ENCODE results near the gene PLD1. TPM values are rescaled to one million over a fixed set of nuclear protein-coding genes. Genes with fewer than 3 reads are reported as not detected.

Gene PLD1
- polyA plus RNA-seq, 1 donor = 15.7 TPM

DNA sequence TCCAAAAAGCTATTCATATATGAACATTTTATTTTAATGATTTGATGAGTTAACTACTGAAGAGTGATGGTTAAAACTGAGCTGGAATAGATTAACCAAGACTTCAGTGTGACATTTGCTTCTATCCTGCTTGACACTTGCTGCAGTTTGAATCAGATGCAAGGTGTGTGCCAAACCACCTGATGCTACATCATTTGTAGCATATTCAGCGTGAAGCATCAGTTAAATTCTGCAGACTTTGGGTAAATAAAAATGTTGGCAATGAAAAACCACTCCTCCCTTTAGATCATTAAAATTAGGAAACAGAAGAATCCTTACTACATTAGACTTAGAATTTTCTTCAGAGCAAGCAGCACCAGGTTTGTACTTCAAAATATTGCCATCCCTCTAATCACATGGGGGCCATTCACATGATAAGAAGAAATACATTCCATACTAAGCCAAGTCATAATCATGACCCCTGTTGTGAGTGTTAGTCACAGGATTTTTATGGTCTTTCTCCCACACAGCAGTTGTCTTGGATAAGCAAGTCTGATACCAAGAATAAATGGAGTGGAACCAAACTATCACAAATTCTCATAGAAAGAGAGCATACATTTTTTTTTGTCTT is 189.4 kb downstream of the PLD1 start:
- DNase-seq = no peak

DNA sequence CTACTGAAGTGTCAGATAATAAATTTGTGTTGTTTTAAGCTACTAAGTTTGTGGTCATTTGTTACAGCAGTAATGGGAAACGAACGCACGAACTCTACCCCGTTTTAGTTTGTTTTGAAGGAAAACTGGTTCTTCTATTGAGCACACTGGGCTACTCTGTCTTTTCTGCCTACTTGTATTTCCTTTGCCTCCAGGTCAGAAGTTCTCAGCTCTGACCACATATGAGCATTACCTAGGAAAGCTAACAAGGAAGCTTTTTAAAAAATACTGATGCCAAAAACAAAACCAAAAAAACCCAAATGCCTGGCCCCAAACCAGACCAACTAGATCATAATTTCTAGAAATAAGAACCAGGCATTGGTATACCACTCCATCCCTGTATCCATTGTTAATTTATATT is 193.5 kb downstream of the PLD1 start:
- no peak for DNase-seq

DNA sequence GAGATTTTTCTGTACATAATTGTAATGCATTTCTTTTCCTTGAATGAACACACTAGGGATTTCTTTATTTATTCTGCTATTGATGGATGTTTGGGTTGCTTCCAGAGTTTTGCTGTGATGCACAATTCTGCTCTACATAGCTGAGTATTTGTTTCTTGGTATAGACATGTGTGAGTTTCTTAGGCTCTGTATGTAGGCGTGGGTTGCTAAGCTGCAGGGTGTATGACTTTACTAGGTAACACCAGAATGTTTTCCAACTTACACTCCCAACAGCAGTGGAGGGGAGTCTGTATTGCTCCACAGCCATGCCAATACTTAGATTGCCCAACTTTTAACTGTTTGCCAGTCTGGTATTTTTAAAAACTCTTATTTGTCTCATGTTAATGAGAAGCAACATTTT is 194.6 kb downstream of the PLD1 start:
- no peak for DNase-seq

DNA sequence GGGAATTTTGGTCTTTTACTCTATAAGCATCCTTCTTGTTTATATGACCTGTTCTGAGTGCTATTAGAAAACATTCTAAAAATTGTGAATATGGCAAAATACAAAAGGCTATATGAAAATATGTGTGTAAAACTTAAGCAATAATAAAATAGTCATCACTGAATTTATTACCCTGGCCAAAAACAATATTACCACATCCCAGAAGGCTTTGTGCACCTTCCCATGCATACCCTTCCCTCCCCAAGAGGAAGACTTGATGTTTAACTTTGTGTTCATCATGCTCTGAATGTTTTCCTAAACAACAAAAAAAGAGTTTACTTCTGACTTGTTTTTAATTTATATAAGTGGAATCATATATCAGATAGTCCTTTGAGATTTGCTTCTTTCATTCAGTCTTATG is 195.0 kb downstream of the PLD1 start:
- DNase-seq = no peak

DNA sequence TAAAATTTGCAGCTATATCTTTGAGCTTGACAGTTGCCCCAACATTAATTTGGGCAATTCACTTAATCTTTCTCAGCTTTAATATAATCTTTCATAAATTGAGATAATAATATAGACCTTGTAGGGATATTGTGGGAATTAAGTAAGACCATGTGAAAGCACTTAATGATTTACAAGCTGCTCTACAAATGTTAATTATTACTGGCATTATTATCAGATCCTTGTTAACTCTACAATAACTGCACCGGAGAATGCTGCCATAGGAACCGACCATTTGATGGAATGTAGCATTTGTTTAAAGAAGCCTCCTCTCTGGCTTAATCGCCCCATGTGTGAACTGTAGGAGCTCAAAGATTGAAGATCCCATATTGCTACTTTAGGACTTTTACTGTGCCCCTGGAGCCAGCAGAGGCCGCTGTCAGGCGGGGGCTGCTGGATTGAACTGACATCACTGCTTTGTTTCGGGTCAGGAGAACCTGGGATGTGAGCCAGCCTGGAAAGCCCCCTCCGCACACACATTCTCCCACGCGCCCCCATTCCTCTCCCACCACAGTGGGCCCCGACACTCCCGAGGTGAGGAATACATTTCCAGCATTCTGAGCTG is 195.9 kb downstream of the PLD1 start:
- peak; percentile 28 for DNase-seq

DNA sequence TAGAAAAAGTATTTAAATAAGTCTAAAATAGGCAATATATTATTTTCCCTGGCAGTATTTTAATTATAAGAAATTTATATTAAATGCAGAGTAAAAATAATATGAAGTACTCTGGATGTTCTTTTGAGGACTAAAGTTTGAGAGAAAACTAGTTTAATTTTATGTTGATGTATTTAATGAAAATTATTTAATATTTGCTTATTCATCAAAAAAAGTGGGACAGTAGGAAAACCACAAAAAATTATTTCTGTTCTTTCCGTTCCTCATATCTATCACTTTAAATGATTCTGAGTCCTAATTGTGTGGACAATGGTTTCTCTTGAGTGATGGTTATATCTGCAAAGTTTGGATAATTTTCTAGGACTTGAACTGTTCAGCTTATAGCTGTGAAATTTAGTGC is 202.8 kb downstream of the PLD1 start:
- DNase-seq = no peak

DNA sequence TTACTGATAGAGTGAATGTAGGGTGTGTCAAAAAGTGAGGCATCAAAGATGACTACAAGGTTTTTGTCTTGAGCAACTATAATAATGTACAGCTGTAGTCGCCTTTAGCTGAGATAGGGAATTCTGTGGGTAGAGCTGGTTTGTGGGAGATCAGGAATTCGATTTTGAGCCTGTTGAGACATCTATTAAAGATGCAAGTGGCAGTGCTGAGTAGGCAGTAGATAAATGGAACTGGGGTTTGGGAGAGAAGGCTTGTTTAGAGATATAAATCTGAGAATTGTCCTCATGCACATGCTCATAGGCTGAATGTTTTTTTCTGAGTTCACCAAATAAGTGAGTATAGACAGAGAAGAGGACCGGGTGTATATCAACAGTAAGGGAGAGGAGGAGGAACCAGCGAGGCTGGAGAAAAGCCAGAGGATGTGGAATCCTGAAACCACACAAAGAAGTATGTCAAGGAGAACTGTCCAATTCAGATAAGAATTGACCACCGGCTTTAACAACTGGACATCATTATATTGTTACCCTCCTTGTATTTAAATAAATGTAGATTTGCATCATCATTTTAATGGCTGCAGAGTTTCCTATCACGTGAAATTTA is 204.0 kb downstream of the PLD1 start:
- DNase-seq = no peak

DNA sequence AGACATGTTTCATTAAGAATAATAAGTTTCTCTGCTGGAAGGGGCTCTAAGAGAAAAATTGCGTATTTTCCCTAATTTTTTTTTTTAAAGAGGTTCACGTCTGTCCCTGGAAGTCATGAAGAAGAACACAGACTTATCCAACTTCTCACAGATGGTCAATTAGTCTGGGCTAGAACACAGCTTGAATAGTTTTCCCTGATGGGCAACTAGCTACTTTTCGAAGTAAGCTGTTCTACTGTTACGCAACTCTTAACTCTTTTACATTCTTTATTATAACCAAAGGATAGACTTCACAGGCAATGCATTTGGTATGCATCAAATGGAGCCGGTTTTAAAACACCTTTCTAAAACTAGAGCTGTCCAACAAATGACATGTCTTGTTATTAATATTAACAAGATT is 205.9 kb downstream of the PLD1 start:
- DNase-seq = no peak

DNA sequence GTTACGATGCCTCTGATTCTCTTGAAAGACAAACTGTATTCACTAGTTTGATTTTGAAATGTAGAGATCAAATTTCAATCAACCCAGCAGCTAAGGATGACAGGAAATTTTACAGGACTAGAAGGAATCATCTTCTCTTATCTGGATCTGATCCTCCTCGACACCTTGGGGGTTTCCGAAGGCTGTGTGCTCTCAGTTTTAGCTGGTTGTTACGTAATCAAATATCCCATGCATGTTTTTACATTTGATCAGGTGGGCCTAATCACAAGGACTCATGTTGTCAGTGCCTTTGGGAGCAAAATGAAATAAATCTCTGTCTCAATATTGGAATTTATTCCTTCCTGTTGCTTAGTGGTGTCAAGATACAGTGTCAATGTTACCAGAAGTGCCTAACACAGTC is 208.2 kb downstream of the PLD1 start:
- DNase-seq = no peak

DNA sequence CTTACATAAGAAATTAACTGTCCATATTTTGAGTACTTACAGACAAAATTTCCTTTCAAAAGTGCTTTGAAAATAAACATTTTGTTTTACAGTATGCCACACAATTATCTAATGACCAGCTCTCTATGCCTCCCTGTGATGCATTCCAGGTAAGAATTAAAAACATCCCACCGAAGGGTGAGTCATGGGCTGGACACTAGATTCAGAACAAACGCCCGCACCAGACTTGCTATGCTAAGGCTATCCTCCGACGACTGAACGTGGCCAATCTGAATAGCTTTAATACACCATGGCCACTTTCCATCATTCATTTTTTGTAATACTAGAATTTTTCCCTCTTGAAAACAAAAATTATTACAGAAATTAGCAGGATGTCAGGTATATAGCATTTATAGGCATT is 210.3 kb downstream of the PLD1 start:
- no peak for DNase-seq

DNA sequence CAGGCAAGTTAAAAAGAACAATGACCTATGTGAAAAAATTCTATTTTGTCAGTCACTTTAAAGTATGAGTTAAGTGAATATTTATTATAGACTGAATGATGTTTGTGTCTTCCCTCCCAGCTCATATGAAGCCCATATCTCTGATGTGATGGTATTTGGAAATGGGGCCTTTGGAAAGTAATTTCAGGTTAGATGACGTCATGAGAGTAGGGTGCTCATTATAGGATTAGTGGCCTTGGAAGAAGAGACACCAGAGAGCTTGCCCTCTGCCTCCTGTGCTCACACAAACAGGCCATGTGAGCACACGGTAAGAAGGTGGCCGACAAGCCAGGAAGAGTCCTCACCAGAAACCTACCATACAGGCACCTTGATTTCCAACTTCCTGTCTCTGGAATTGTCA is 211.3 kb downstream of the PLD1 start:
- DNase-seq = no peak

DNA sequence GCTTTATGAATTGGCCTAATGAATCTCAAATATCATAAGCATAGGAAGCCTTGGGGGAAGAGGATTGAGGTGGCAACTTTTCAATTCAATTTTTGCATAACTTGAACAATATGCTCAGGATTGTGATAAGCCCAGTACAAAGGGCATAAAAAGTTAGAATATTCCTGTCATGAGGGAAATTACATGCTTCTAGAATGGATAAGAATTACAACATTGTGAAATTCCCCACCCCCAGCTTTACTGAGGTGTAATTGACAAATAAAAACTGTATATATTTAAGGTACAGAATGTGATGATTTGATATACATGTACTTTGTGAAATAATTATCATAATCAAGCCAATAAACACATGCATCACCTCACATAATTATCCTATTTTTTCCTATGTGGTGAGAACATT is 217.5 kb downstream of the PLD1 start:
- DNase-seq = no peak

DNA sequence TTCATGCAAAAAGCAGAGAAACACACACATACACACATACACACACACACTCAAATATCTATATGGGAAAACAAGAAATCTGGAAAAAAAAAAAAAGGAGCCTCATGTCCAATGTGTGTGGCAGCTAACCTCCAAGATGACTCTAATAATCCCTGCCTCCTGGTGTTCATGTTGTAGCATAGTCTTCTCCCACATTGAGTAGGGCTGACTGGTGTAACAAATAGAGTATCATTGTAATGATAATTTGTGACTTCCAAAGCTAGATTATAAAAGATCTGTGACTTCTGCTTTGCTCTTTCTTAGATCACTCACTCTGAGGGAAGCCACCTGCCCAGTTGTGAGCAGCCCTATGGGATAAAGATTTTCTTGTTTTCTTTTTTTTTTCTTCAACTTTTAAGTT is 219.2 kb downstream of the PLD1 start:
- DNase-seq = no peak

DNA sequence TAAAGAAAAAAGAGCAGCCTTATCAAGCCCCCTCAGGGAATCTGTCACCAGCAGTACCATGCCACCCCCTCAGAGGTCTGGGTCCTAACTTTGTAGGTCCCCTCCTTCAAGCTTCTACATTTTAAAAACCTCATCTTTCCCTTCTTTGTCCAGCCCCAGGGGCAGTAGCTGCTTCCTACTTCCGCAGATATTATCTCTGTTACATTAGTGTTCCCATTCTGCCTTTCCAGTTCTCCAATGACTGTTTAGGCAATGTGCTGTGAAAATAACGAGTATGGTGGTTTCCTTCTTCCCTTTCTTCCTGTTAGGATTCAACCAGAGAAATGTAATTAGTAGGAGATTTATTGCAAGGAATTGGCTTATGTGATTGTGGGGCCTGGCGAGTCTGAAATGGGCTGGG is 224.0 kb downstream of the PLD1 start:
- DNase-seq = no peak

DNA sequence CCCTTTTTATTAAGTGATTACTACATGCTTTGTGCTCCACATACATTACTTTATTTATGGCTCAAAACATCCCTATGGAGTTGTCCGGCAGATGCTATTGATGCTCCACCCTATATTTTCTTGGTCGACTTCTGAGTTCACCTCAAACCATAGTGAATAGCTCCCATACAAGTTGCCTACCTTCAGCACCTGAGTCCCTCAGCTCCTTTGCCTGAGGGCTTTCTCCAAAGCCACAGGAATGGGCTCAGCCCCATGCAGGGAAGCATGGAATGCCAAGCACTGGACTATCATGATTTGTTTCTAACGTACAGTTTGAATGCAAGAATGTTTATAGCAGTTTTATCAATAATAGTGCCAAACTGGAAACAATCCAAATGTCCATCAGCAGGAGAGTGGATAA is 225.2 kb downstream of the PLD1 start:
- DNase-seq = no peak

DNA sequence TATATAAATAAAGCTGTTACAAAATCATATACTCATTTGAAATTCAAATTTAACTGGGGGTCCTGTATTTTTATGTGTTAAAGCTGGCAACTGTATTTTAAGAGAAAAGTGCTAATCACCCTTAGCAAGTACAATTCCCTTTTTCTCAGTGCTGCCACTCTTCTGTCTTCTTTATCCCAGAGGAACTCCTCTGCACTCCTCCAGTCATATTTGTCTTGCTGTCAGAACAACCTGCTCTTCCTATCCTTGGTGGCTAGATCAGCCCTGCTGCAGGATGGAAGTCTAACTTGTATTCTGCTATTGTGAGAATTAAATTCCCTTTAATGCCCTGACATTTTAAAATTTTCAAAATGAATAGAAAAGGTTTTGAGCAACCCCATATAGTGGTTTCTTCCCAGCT is 226.2 kb downstream of the PLD1 start:
- DNase-seq = no peak

DNA sequence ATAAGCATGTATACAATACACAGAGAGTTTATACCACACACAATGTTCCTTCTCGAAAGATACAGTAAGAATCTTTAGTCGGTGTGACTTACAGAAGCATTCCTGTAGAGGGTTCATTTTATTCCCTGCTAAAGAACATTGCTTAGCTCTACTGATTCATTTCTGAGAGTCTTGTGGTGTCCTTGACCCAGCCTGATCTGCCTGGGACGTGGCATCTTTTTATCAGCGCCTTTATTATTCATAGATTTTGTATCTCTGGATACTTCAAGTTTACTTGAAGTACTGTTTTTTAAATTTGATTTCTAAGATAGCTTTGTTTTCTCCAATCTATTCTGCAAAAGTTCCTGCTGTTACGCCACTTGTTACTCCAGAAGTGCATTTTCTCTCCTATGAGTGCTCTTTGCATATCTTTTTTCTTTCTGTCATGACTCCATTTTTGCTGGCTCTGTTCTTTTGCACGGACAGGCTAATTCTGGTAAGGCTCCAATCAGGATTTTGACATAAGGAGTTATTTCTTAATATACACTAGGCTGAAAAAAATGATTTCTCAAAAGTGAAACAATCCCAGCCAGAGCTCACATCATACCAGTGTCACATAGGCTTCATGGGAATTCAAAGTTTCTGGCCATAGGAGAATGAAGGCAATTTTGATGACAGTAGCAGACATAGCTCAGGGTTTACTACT is 235.6 kb downstream of the PLD1 start:
- no peak for DNase-seq

DNA sequence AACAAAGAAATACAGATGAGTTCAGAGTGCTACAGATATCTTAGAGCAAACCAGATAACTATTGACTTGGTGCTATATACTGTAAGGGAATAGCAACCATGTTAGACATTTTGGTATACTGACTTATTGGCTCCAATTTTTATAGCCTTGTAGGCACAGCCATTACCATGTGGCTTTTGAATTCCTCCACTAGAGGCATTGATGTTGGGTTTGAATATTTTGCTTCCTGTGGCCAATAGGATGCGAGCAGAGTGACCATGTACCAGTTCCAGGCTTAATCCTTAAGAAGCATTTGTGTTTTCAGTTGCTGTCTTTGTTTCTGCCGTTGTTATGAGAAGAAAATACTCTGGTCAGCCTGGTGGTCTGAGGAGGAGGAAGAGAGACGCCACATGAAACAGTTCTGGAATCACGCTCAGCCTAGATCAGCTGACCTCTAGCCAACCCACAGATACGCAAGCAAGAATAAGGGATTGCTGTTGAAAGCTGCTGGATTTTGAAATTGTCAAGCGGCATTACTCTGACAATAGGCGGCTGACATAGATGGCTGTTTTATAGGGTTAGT is 240.6 kb downstream of the PLD1 start:
- DNase-seq = no peak

DNA sequence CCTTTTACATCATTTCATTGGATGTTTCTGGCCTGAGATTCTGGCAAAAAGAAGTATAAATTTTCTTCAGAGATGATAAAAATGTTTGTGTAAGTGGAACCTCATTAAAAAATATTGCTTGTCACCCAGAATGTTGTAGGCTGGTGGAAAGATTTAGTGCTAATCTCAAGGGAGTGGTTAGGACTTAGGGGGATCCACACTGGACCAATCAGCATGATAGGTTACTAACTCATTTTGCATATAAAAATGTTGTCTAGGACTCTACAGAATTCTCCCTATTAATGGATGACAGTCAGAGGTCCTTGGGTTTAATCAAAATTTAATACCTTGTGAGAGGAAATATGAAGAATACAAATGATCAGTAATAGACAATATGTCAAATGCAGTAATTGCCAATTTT is 241.5 kb downstream of the PLD1 start:
- DNase-seq = no peak

DNA sequence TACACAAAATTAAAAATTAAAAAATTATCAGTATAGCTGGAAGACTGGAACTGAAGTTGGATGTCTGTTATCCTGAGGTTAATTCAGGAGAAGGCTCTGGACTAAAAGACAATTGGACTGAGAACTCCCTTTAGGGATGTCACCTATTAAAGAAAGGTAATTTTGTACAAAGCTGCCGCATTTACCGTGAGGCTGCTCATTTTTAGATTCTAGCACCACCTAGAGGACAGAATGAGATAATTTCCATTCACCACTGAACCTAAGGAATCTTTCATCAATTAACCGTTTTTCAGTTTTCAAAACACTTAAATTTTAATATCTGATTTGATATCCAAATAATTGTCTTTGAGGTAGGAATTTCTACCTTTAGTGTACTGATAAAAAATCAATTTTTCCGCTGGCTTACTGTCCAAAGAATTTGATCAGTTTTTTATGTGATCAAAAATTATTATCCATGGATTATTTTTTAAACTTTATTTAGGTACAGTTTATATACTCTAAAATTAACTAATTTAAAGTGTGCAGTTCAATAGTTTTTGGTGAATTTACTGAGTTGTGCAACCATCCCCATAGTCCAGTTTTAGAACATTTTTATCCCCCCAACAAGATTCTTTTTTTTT is 243.4 kb downstream of the PLD1 start:
- DNase-seq = peak; percentile 46

DNA sequence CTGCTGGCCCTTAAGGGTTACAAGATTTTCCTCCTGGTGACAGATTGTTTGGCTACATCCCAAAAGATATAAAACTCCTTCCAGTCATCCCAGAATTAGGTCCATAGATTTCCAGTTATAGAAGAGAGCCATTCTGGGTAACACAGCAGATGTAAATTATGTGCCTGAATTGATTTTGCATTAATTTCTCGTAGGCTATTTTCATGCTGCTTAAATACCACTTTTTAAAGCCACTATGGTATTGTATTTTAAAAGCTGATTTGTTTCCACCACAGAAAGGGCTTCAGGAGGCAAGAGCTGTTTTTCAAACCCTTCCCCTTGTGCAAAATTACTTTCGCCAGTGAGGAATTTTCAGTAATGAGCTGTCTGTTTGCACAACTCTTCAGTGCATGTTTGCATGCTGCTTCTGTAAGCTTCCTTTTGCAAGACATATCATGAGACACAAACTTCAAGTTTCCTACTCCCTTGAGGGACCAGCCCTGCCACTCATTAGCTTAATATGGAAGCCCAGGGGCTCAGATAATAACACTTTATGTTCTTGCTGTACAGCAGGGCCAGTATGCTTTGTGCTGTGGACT is 244.7 kb downstream of the PLD1 start:
- DNase-seq = no peak

DNA sequence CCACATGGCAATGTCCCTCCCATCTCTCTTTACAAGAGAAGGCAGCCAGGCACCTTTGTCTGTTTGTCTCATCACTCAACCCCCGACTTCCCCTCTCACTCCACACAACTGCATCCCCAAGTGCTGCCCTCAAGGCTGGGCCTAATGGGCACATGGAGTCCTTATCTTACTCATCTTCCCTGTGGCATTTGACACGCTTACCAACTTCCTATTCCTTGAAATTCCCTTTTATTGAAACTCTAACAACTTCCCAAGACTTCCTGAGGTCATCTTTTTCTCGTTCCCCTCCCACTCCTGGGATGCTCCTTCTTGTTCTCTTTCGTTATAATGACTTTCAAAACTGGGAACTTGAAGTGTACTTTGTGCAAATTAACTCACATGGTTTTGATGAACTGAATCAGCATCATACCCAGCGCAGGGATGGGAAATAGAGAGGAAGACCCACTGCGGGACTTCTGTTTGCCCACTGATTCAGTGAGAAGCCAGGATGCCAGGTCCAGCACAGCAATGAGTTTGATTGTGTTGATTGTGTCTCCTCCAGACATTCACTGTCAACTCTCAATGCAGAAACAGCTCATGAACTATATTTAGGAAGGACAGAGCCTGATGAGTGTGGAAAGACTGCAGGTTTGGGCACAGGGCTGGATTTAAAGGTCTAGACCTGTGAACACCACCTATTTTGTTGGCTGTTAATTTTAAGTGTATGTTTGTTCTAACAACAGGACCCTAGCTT is 245.4 kb downstream of the PLD1 start:
- DNase-seq = no peak
